GM12878 (cell line): ENCODE measurements around the gene SLC12A2. TPM values are rescaled to one million over a fixed set of nuclear protein-coding genes. Genes with fewer than 3 reads are reported as not detected.

Experiments
- BCL3 ChIP-seq: IDR thresholded peaks from 2 replicates; pipeline ENCODE4 v1.6.1; 2011; ENCODE audit warnings: borderline replicate concordance, low read depth, mild to moderate bottlenecking, moderate library complexity, low read length; ENCODE audit not compliant: insufficient read depth, poor library complexity, severe bottlenecking
- BRCA1 ChIP-seq: IDR thresholded peaks from 2 replicates; pipeline ENCODE4 v1.6.1; 2011; ENCODE audit warnings: low read depth, low read length, improper control_type of control experiment
- CUX1 ChIP-seq: IDR thresholded peaks from 2 replicates; pipeline ENCODE4 v1.6.1; 2012; ENCODE audit warnings: improper control_type of control experiment, low read depth, low read length; ENCODE audit not compliant: insufficient replicate concordance
- E4F1 ChIP-seq: fragments of 450-650 bp; IDR thresholded peaks from 2 replicates; pipeline ENCODE4 v1.6.1; 2018; ENCODE audit warnings: borderline replicate concordance, mild to moderate bottlenecking; ENCODE audit not compliant: partially characterized antibody
- ETV6 ChIP-seq, 2 experiments: fragments of 450-650 bp in 1 of 2; IDR thresholded peaks in 1 of 2; conservative IDR thresholded peaks in 1 of 2; 2 replicates each; pipeline ENCODE4 v1.6.1; 2014; ENCODE audit warnings: antibody characterized with exemption in 1 of 2, borderline replicate concordance in 1 of 2, low read depth in 1 of 2, mild to moderate bottlenecking in 1 of 2, moderate library complexity in 1 of 2
- GABPA ChIP-seq: IDR thresholded peaks from 2 replicates; pipeline ENCODE4 v1.6.1; 2014; ENCODE audit warnings: antibody characterized with exemption, low read depth, mild to moderate bottlenecking, inconsistent platforms
- HSF1 ChIP-seq: fragments of 150-350 bp; IDR thresholded peaks from 2 replicates; pipeline ENCODE4 v1.6.1; 2014; ENCODE audit warnings: mild to moderate bottlenecking, low read depth, low read length
- MLLT1 ChIP-seq: fragments of 450-650 bp; IDR thresholded peaks from 2 replicates; pipeline ENCODE4 v1.6.1; 2016; ENCODE audit warnings: mild to moderate bottlenecking
- MTA2 ChIP-seq: fragments of 450-650 bp; IDR thresholded peaks from 2 replicates; pipeline ENCODE4 v1.6.1; 2016; ENCODE audit warnings: low read depth, mild to moderate bottlenecking, moderate library complexity
- MYC ChIP-seq: IDR thresholded peaks from 2 replicates; pipeline ENCODE4 v1.6.1; 2011; ENCODE audit warnings: mild to moderate bottlenecking, low read length, moderate library complexity, inconsistent platforms; ENCODE audit not compliant: insufficient read depth, insufficient replicate concordance, insufficient read length, severe bottlenecking
- SPI1 ChIP-seq: IDR thresholded peaks from 2 replicates; pipeline ENCODE4 v1.6.1; 2011; ENCODE audit warnings: low read depth, mild to moderate bottlenecking, low read length, moderate library complexity, borderline replicate concordance; ENCODE audit not compliant: insufficient read depth
- SRF ChIP-seq, 2 experiments: IDR thresholded peaks; 2 replicates each; pipeline ENCODE4 v1.6.1; 2011; ENCODE audit warnings: low read depth in 2 of 2, low read length in 2 of 2, mild to moderate bottlenecking in 1 of 2, moderate library complexity in 1 of 2
- TCF3 ChIP-seq: IDR thresholded peaks from 2 replicates; pipeline ENCODE4 v1.6.1; 2012; ENCODE audit warnings: low read depth, mild to moderate bottlenecking, low read length, borderline replicate concordance; ENCODE audit not compliant: insufficient read depth
- ZNF274 ChIP-seq: IDR thresholded peaks from one replicate; pipeline ENCODE4 v1.8.0; 2011; ENCODE audit not compliant: insufficient read length, insufficient read depth
- polyA plus RNA-seq, 11 experiments: library from polyadenylated mRNA; depleted of rRNA in 4 of 11; unstranded in 6 of 11; stranded (reverse) in 5 of 11; fragments of >200 nt; fragmentation: Nextera tagmentation in 4 of 11; fragmentation: Illumina TruSeq in 1 of 11; extraction: Ambion mirVana in 4 of 11; extraction: Trizol in 1 of 11; gene quantifications; 1 replicate in 1 of 11; 2 replicates in 10 of 11; pipeline versions ENCODE4 v1.2.1 to v1.2.3, GENCODE V29; 2011 to 2016; ENCODE audit warnings: inconsistent platforms in 2 of 11, missing spikeins in 2 of 11, low read depth in 1 of 11
- total RNA-seq, 4 experiments: library from RNA; depleted of rRNA in 3 of 4; stranded (reverse); fragments of >200 nt in 3 of 4; fragmentation: Illumina TruSeq in 1 of 4; extraction: Trizol in 1 of 4; gene quantifications; 2 replicates each; pipeline versions ENCODE4 v1.2.1 to v1.2.3, GENCODE V29; 2013 to 2021

The SLC12A2 gene
- total and polyA plus RNA-seq, 10 of the 15 experiments (the other 5 are each of a cell fraction or from before 2014, with no cell fraction given), result 5.1 to 21.8 (median 10.5) TPM

GRCh38 chr5:128083033-128083810, at the start of gene SLC12A2 (continued):
- TF ChIP-seq BCL3 (no peak), MTA2 (no peak), GABPA (no peak; the same call in 1 of the 2 replicates), E4F1 (no peak), MYC (peak; percentile 70), HSF1 (no peak), CUX1 (no peak), MLLT1 (0 out of 2 replicates have a peak, but pooled peaks have one; percentile 17), BRCA1 (peak; percentile 89), SRF (IDR thresholded peaks at IDR 0.05; ENCODE audit: low read depth in 2 of 2, low read length in 2 of 2) (no peak), ZNF274 (no peak), TCF3 (0 out of 2 replicates have a peak, but pooled peaks have one; percentile 78), SPI1 (0 out of 2 replicates have a peak, but pooled peaks have one; percentile 4), ETV6 (conservative IDR thresholded peaks at IDR 0.05 in 1 of 2, IDR thresholded peaks at IDR 0.05 in 1 of 2; ENCODE audit: borderline replicate concordance in 1 of 2, low read depth in 1 of 2) (peak in 1 of 2 experiments; percentile 46; a peak in 1 of 4 replicates)
